Mucosa of rectum (tissue), 2 donors: Measurements from ENCODE around the gene ME3.

Source experiments
- H3K27ac ChIP-seq, 2 donors: one replicate each; pipeline ENCODE4 v1.7.0; 2013; ENCODE audit warnings: inconsistent platforms in 2 of 2, low read depth in 2 of 2, low read length in 2 of 2
- H3K27me3 ChIP-seq, 2 donors: one replicate each; pipeline ENCODE4 v1.7.0; 2013; ENCODE audit warnings: low read length in 2 of 2; ENCODE audit not compliant: control insufficient read depth in 2 of 2, insufficient read depth in 2 of 2
- H3K36me3 ChIP-seq, 2 donors: one replicate each; pipeline ENCODE4 v1.7.0; 2013; ENCODE audit warnings: low read length in 2 of 2; ENCODE audit not compliant: control insufficient read depth in 2 of 2, insufficient read depth in 2 of 2
- H3K4me1 ChIP-seq, 2 donors: one replicate each; pipeline ENCODE4 v1.7.0; 2013; ENCODE audit warnings: low read length in 2 of 2, mild to moderate bottlenecking in 1 of 2; ENCODE audit not compliant: control insufficient read depth in 2 of 2, insufficient read depth in 2 of 2
- H3K4me3 ChIP-seq, 2 donors: one replicate each; pipeline ENCODE4 v1.7.0; 2013; ENCODE audit warnings: low read length in 2 of 2
- H3K9ac ChIP-seq, 2 donors: one replicate each; pipeline ENCODE4 v1.7.0; 2013; ENCODE audit warnings: low read length in 2 of 2, low read depth in 1 of 2, mild to moderate bottlenecking in 1 of 2
- H3K9me3 ChIP-seq, 2 donors: one replicate each; pipeline ENCODE4 v1.7.0; 2013; ENCODE audit warnings: low read length in 2 of 2; ENCODE audit not compliant: control insufficient read depth in 2 of 2
- donor health status: healthy.
- donor health status: Normal muscosa, but diverticular disease.

Gene ME3

GRCh38 chr11:86592659-86593451 is 79.6 kb downstream of the ME3 start:
- H3K9me3 ChIP-seq: no peaks in the 10 kb centered on the region
- no peak overlapping the region for H3K4me3 ChIP-seq
- no peaks in the 10 kb centered on the region for H3K36me3 ChIP-seq
- peak overlapping the region in 1 of 2 donors; percentile 49 for H3K9ac ChIP-seq
- H3K4me1 ChIP-seq: peaks cover 4 to 14% of the 10 kb centered on the region in 2 donors
- H3K27ac ChIP-seq: peak overlapping the region; percentile 73 to 86
- no peaks in the 10 kb centered on the region for H3K27me3 ChIP-seq

DNA sequence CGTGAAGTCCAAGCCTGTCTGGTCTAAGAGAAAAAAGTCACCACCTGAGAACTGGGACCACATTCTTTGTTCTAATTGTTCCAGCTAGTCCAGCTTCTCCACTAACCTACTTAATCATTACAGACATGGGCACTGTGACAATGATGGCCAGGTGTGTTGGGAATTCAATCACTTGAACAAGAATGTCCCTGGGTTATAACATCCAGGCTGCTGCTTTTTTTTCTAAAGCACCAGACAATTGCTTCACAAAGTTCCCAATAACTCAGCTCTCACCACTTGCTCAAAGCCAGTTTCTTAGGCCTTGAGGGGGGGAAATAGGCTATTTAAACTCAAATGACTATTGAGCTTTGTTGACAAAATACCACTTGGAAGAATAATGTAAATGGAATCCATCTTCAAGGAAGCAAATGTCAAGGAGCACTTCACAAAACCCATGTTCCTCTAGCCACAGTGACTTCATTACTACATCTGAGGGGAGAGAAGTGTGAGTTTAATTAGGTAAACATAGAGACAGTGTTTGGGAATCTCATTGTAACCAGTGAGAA is 80.3 kb downstream of the ME3 start:
- H3K4me3 ChIP-seq: no peak overlapping the region
- peak overlapping the region; percentile 73 to 86 for H3K27ac ChIP-seq
- H3K9ac ChIP-seq: peak overlapping the region in 1 of 2 donors; percentile 49
- H3K27me3 ChIP-seq: no peaks in the 10 kb centered on the region
- no peaks in the 10 kb centered on the region for H3K36me3 ChIP-seq
- peaks cover 4 to 14% of the 10 kb centered on the region in 2 donors for H3K4me1 ChIP-seq
- H3K9me3 ChIP-seq: no peaks in the 10 kb centered on the region

GRCh38 chr11:86591631-86592030 is 80.8 kb downstream of the ME3 start:
- Histone ChIP-seq H3K4me1 (peaks cover 4 to 15% of the 10 kb centered on the region in 2 donors), H3K27me3 (no peaks in the 10 kb centered on the region), H3K9me3 (no peaks in the 10 kb centered on the region), H3K27ac (no peak overlapping the region), H3K36me3 (no peaks in the 10 kb centered on the region), H3K4me3 (no peak overlapping the region), H3K9ac (no peak overlapping the region)

- H3K27ac ChIP-seq: no peak overlapping the region
Observed at GRCh38 chr11:86589856-86590589, 82.4 kb downstream of the ME3 start.

GRCh38 chr11:86589204-86589603 is 83.2 kb downstream of the ME3 start:
- H3K9ac ChIP-seq: no peak overlapping the region
- H3K27me3 ChIP-seq: no peaks in the 10 kb centered on the region
- H3K9me3 ChIP-seq: no peaks in the 10 kb centered on the region
- no peaks in the 10 kb centered on the region for H3K36me3 ChIP-seq
- no peak overlapping the region for H3K4me3 ChIP-seq
- H3K27ac ChIP-seq: no peak overlapping the region
- peaks cover 4 to 19% of the 10 kb centered on the region in 2 donors for H3K4me1 ChIP-seq

More at GRCh38 chr11:86589856-86590589, 82.4 kb downstream of the ME3 start:
- H3K9me3 ChIP-seq: no peaks in the 10 kb centered on the region
- H3K27me3 ChIP-seq: no peaks in the 10 kb centered on the region
- H3K4me3 ChIP-seq: no peak overlapping the region
- H3K4me1 ChIP-seq: peaks cover 4 to 19% of the 10 kb centered on the region in 2 donors
- H3K9ac ChIP-seq: no peak overlapping the region
- H3K36me3 ChIP-seq: no peaks in the 10 kb centered on the region

- H3K36me3 ChIP-seq: no peaks in the 10 kb centered on the region
- no peak overlapping the region for H3K4me3 ChIP-seq
- H3K27me3 ChIP-seq: no peaks in the 10 kb centered on the region
- H3K27ac ChIP-seq: no peak overlapping the region
- H3K9ac ChIP-seq: no peak overlapping the region
- H3K4me1 ChIP-seq: peaks cover 4 to 19% of the 10 kb centered on the region in 2 donors
- H3K9me3 ChIP-seq: no peaks in the 10 kb centered on the region
Observed at GRCh38 chr11:86588566-86589090, 83.8 kb downstream of the ME3 start.

- peaks cover 1 to 18% of the 10 kb centered on the region in 2 donors for H3K4me1 ChIP-seq
- no peaks in the 10 kb centered on the region for H3K27me3 ChIP-seq
- no peak overlapping the region for H3K4me3 ChIP-seq
- no peaks in the 10 kb centered on the region for H3K9me3 ChIP-seq
- no peaks in the 10 kb centered on the region for H3K36me3 ChIP-seq
- no peak overlapping the region for H3K27ac ChIP-seq
- no peak overlapping the region for H3K9ac ChIP-seq
Observed at GRCh38 chr11:86587264-86588193, 84.9 kb downstream of the ME3 start.

GRCh38 chr11:86586307-86586706 is 86.1 kb downstream of the ME3 start:
- Histone ChIP-seq H3K27me3 (no peaks in the 10 kb centered on the region), H3K9ac (no peak overlapping the region), H3K27ac (peak overlapping the region; percentile 10 to 69), H3K4me3 (no peak overlapping the region), H3K36me3 (no peaks in the 10 kb centered on the region), H3K9me3 (no peaks in the 10 kb centered on the region), H3K4me1 (peaks cover 4 to 23% of the 10 kb centered on the region in 2 donors)

DNA sequence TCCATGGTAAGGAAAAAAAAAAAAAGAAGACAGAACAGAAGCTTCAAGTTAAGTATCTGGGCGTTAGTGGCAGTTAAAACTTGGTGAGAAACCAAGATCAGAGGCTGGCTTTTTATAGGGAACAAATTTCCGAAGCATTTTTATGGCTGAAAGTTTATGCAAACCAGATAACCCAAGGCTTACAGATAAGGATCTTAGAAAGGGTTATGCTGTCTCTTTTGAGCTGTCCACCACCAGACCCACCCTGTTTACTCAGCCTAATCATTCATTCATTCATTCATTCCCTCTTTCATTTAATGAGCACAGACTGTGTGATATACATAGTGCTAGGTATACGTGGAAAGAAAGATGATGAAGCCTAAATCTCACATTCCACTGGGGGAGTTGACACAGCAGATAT is 89.5 kb downstream of the ME3 start:
- no peaks in the 10 kb centered on the region for H3K36me3 ChIP-seq
- H3K27ac ChIP-seq: peak overlapping the region; percentile 68 to 87
- H3K9me3 ChIP-seq: no peaks in the 10 kb centered on the region
- H3K4me1 ChIP-seq: peaks cover 11 to 40% of the 10 kb centered on the region in 2 donors
- peak overlapping the region in 1 of 2 donors; percentile 50 for H3K9ac ChIP-seq
- H3K27me3 ChIP-seq: no peaks in the 10 kb centered on the region
- H3K4me3 ChIP-seq: no peak overlapping the region
